DND-41 (cell line): ENCODE results near the gene CRB3.

ENCODE experiments used
- ATAC-seq: fragments of 200-7000 bp; cut with Tn5 transposase; 3 replicates; pipeline ENCODE4 v1.9.1; 2021; ENCODE audit warnings: low read depth; ENCODE audit not compliant: insufficient read depth
- DNase-seq: peaks from one replicate; pipeline ENCODE4 v3.0.0-alpha.2; 2020
- H2AFZ ChIP-seq: 2 replicates; pipeline ENCODE4 v1.6.0; 2012; ENCODE audit warnings: low read depth, low read length
- H3K27ac ChIP-seq: 2 replicates; pipeline ENCODE4 v1.5.1; 2012; ENCODE audit warnings: low read length, inconsistent platforms
- H3K27me3 ChIP-seq: fragments of 200-600 bp; sonication (generic); 2 replicates; pipeline ENCODE4 v1.6.0; 2012; ENCODE audit warnings: low read length, mild to moderate bottlenecking, inconsistent platforms; ENCODE audit not compliant: insufficient read depth, poor library complexity
- H3K36me3 ChIP-seq: 2 replicates; pipeline ENCODE4 v1.5.1; 2012; ENCODE audit warnings: low read length, inconsistent platforms; ENCODE audit not compliant: insufficient read depth
- H3K4me1 ChIP-seq: 2 replicates; pipeline ENCODE4 v1.5.1; 2012; ENCODE audit warnings: mild to moderate bottlenecking, low read length; ENCODE audit not compliant: insufficient read depth
- H3K4me2 ChIP-seq: 2 replicates; pipeline ENCODE4 v1.6.0; 2012; ENCODE audit warnings: mild to moderate bottlenecking, moderate library complexity, low read length, inconsistent platforms; ENCODE audit not compliant: insufficient read depth
- H3K4me3 ChIP-seq, 2 experiments: fragments of 200-600 bp in 1 of 2; shearing (Covaris generic) in 1 of 2; 2 replicates each; pipeline ENCODE4 v1.5.1; 2012 to 2016; ENCODE audit warnings: inconsistent platforms in 2 of 2, low read length in 2 of 2, mild to moderate bottlenecking in 2 of 2, low read depth in 1 of 2, moderate library complexity in 1 of 2
- H3K79me2 ChIP-seq: 2 replicates; pipeline ENCODE4 v1.6.0; 2012; ENCODE audit warnings: low read length, inconsistent platforms; ENCODE audit not compliant: insufficient read depth
- H3K9ac ChIP-seq: 2 replicates; pipeline ENCODE4 v1.6.0; 2012; ENCODE audit warnings: low read depth, mild to moderate bottlenecking, inconsistent platforms, low read length, moderate library complexity
- H3K9me3 ChIP-seq: 2 replicates; pipeline ENCODE4 v1.5.1; 2012; ENCODE audit warnings: low read length, moderate library complexity, mild to moderate bottlenecking, inconsistent platforms; ENCODE audit not compliant: insufficient read depth, severe bottlenecking
- H4K20me1 ChIP-seq: 2 replicates; pipeline ENCODE4 v1.6.0; 2012; ENCODE audit warnings: low read length; ENCODE audit not compliant: insufficient read depth
- CTCF ChIP-seq: IDR thresholded peaks from 2 replicates; pipeline ENCODE4 v1.5.1; 2012; ENCODE audit warnings: borderline replicate concordance, low read length, moderate library complexity, mild to moderate bottlenecking; ENCODE audit not compliant: poor library complexity, severe bottlenecking; ENCODE audit errors: extremely low read depth
- EZH2 ChIP-seq: IDR thresholded peaks from 3 replicates; pipeline ENCODE4 v1.6.1; 2012; ENCODE audit warnings: borderline replicate concordance, low read depth, mild to moderate bottlenecking, moderate library complexity, low read length, inconsistent platforms; ENCODE audit not compliant: severe bottlenecking

Gene CRB3

GRCh38 chr19:6458695-6459261 is 5.3 kb upstream of the CRB3 start:
- peak overlapping the region; percentile 71 for H3K9ac ChIP-seq
- peak overlapping the region; percentile 99; the same call in 1 of the 2 replicates for H2AFZ ChIP-seq
- peaks cover 13% of the 10 kb centered on the region for H3K9me3 ChIP-seq
- H3K27ac ChIP-seq: peak overlapping the region; percentile 87
- ATAC-seq: no peak
- no peaks in the 10 kb centered on the region for H4K20me1 ChIP-seq
- H3K4me2 ChIP-seq: peak overlapping the region; percentile 100
- H3K36me3 ChIP-seq: peaks cover 23% of the 10 kb centered on the region
- peak overlapping the region; percentile 75 to 100; a peak in 3 of 4 replicates for H3K4me3 ChIP-seq
- peaks cover 25% of the 10 kb centered on the region for H3K4me1 ChIP-seq
- no peak for DNase-seq
- peaks cover 4% of the 10 kb centered on the region; the same call in 1 of the 2 replicates for H3K79me2 ChIP-seq
- no peaks in the 10 kb centered on the region for H3K27me3 ChIP-seq
- TF ChIP-seq EZH2 (no peak), CTCF (no peak)

GRCh38 chr19:6459262-6460098 is 4.6 kb upstream of the CRB3 start, which contains the start of gene SLC25A23:
Gene SLC25A23 (minus strand): TSS chr19:6459792. CDS start chr19:6459628, 164 bp downstream.
- no peaks in the 10 kb centered on the region for H3K27me3 ChIP-seq
- peak within 1 kb of the TSS; percentile 89 for H3K27ac ChIP-seq
- peaks cover 4% of the 10 kb centered on the region; the same call in 1 of the 2 replicates for H3K79me2 ChIP-seq
- peak within 1 kb of the TSS; percentile 71 for H3K9ac ChIP-seq
- H4K20me1 ChIP-seq: no peaks in the 10 kb centered on the region
- H3K4me2 ChIP-seq: peak within 1 kb of the TSS; percentile 100
- peak within 1 kb of the TSS; percentile 75 to 100; a peak in 3 of 4 replicates for H3K4me3 ChIP-seq
- DNase-seq: peak; percentile 82
- peaks cover 16% of the 10 kb centered on the region for H3K36me3 ChIP-seq
- peaks cover 6% of the 10 kb centered on the region for H3K9me3 ChIP-seq
- ATAC-seq: peak; percentile 62
- TF ChIP-seq EZH2: no peak
- no peak for TF ChIP-seq CTCF
- peaks cover 25% of the 10 kb centered on the region for H3K4me1 ChIP-seq
- peak within 1 kb of the TSS; percentile 99 for H2AFZ ChIP-seq

GRCh38 chr19:6460099-6460884 is 3.8 kb upstream of the CRB3 start:
- TF ChIP-seq EZH2 (no peak), CTCF (peak; percentile 79)
- ATAC-seq (peak; percentile 88), DNase-seq (peak; percentile 99)
- peak overlapping the region; percentile 100 for H3K4me2 ChIP-seq
- H4K20me1 ChIP-seq: no peaks in the 10 kb centered on the region
- H3K79me2 ChIP-seq: peaks cover 4% of the 10 kb centered on the region; the same call in 1 of the 2 replicates
- H3K4me1 ChIP-seq: peaks cover 25% of the 10 kb centered on the region
- H3K9ac ChIP-seq: peak overlapping the region; percentile 71
- H3K9me3 ChIP-seq: no peaks in the 10 kb centered on the region
- peak overlapping the region; percentile 75 to 100; a peak in 3 of 4 replicates for H3K4me3 ChIP-seq
- H3K36me3 ChIP-seq: peaks cover 8% of the 10 kb centered on the region
- H2AFZ ChIP-seq: peak overlapping the region; percentile 99
- H3K27me3 ChIP-seq: no peaks in the 10 kb centered on the region
- peak overlapping the region; percentile 89 for H3K27ac ChIP-seq
